Smooth muscle cell (in vitro differentiated cells): Measurements from ENCODE around the gene KIRREL3. TPM values are rescaled to one million over a fixed set of nuclear protein-coding genes. Genes with fewer than 3 reads are reported as not detected.

Experiments
- DNase-seq: peaks from one replicate; lab custom pipeline; 2025; ENCODE audit not compliant: unreplicated experiment; lab: John Stamatoyannopoulos, UW
- H2AFZ ChIP-seq: fragments of 200-600 bp; sonication (generic); 2 replicates; pipeline ENCODE4 v1.6.0; 2016; ENCODE audit warnings: antibody characterized with exemption, low read depth, mild to moderate bottlenecking
- H3F3A ChIP-seq: fragments of 200-600 bp; sonication (generic); 2 replicates; pipeline ENCODE4 v1.6.0; 2017; ENCODE audit warnings: antibody characterized with exemption, low read depth
- H3K27ac ChIP-seq: fragments of 200-600 bp; sonication (generic); 2 replicates; pipeline ENCODE4 v1.5.1; 2016; ENCODE audit warnings: low read depth, mild to moderate bottlenecking
- H3K27me3 ChIP-seq: fragments of 200-600 bp; sonication (generic); 2 replicates; pipeline ENCODE4 v1.6.1; 2016; ENCODE audit warnings: low read depth, mild to moderate bottlenecking
- H3K36me3 ChIP-seq: fragments of 200-600 bp; sonication (generic); 2 replicates; pipeline ENCODE4 v1.5.1; 2016; ENCODE audit warnings: low read depth
- H3K4me1 ChIP-seq: fragments of 200-600 bp; sonication (generic); 2 replicates; pipeline ENCODE4 v1.5.1; 2016; ENCODE audit warnings: low read depth
- H3K4me2 ChIP-seq: fragments of 200-600 bp; sonication (generic); 2 replicates; pipeline ENCODE4 v1.6.0; 2016; ENCODE audit warnings: mild to moderate bottlenecking
- H3K4me3 ChIP-seq: fragments of 200-600 bp; sonication (generic); 2 replicates; pipeline ENCODE4 v1.5.1; 2016; ENCODE audit warnings: mild to moderate bottlenecking
- H3K79me2 ChIP-seq: fragments of 200-600 bp; sonication (generic); 2 replicates; pipeline ENCODE4 v1.6.0; 2016; ENCODE audit warnings: low read depth, mild to moderate bottlenecking
- H3K9ac ChIP-seq: fragments of 200-600 bp; sonication (generic); 2 replicates; pipeline ENCODE4 v1.6.0; 2016; ENCODE audit warnings: low read depth
- H3K9me3 ChIP-seq: fragments of 200-600 bp; sonication (generic); replicated peaks from 2 replicates; pipeline ENCODE4 v1.5.1; 2016; ENCODE audit warnings: low read depth
- H4K20me1 ChIP-seq: fragments of 200-600 bp; sonication (generic); 2 replicates; pipeline ENCODE4 v1.6.0; 2016; ENCODE audit warnings: low read depth
- WGBS: methylation state at CpG from one replicate; pipeline ENCODE4 v1.1.7; 2016; ENCODE audit warnings: low lambda C conversion rate; 5-methylcytosine and 5-hydroxymethylcytosine counted together
- polyA plus RNA-seq: library from polyadenylated mRNA; unstranded; fragments of >200 nt; fragmentation: Nextera tagmentation; extraction: Ambion mirVana; gene quantifications from 2 replicates; pipeline ENCODE4 v1.2.1, GENCODE V29; 2016
- total RNA-seq: library from RNA; depleted of rRNA; stranded (reverse); fragments of >200 nt; gene quantifications from 2 replicates; pipeline ENCODE4 v1.2.3, GENCODE V29; 2014
- TF ChIP-seq, protein P1 (sequence below): fragments of 200-600 bp; sonication (generic); IDR thresholded peaks from 2 replicates; pipeline ENCODE4 v1.5.1; 2017; ENCODE audit warnings: borderline replicate concordance, mild to moderate bottlenecking, antibody characterized with exemption; ENCODE audit not compliant: insufficient read depth, poor library complexity, severe bottlenecking

Gene KIRREL3
- total and polyA plus RNA-seq, 2 experiments from 2014 or later: 1.2 TPM; not detected in 1

DNA sequence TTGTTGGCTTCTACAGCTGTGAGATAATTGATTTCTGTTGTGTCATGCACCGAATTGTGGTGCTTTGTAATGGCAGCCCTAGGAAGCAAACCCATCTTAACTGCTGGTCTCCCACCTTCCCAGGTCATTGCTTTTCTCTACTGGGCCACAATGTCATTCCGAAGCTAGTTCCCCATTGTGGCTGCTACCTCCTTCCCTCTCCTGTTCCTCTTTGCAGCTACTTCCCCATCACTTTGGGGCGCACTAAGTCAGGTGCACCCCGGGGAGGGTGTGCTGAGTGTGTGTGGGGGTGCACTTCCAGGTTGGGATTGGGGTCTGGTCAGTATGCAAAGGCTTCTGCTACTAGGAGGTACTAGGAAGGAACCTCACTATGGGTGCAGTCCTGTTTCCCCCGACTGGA lies 535.8 kb downstream of the KIRREL3 start:
- Histone ChIP-seq H3K27me3 (peaks cover 3% of the 10 kb centered on the region), H2AFZ (no peak overlapping the region), H3K4me2 (no peak overlapping the region), H3K4me3 (no peak overlapping the region), H3K9me3 (no peaks in the 10 kb centered on the region), H3K36me3 (no peaks in the 10 kb centered on the region), H3F3A (no peaks in the 10 kb centered on the region), H3K9ac (no peak overlapping the region), H3K79me2 (no peaks in the 10 kb centered on the region), H3K4me1 (no peaks in the 10 kb centered on the region), H4K20me1 (no peaks in the 10 kb centered on the region), H3K27ac (no peak overlapping the region)
- no peak for DNase-seq
- WGBS: 95% methylated on average over 5 of the region's 5 CpGs
- TF ChIP-seq, protein P1, sequence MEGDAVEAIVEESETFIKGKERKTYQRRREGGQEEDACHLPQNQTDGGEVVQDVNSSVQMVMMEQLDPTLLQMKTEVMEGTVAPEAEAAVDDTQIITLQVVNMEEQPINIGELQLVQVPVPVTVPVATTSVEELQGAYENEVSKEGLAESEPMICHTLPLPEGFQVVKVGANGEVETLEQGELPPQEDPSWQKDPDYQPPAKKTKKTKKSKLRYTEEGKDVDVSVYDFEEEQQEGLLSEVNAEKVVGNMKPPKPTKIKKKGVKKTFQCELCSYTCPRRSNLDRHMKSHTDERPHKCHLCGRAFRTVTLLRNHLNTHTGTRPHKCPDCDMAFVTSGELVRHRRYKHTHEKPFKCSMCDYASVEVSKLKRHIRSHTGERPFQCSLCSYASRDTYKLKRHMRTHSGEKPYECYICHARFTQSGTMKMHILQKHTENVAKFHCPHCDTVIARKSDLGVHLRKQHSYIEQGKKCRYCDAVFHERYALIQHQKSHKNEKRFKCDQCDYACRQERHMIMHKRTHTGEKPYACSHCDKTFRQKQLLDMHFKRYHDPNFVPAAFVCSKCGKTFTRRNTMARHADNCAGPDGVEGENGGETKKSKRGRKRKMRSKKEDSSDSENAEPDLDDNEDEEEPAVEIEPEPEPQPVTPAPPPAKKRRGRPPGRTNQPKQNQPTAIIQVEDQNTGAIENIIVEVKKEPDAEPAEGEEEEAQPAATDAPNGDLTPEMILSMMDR: no peak

DNA sequence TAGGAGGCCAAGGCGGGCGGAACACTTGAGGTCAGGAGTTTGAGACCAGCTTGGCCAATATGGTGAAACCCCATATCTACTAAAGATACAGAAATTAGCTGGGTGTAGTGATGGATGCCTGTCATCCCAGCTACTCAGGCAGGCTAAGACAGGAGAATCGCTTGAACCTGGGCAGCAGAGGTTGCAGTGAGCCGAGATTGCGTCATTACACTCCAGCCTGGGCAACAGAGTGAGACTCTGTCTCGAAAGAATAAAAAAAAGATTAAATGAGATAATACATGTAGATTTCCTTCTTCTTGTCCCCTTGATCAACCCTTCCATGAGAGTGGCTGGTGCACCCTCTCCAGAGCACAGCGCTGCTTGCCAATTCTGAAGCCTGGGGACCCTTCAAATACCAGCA lies 538.1 kb downstream of the KIRREL3 start:
- no peak overlapping the region for H3K27ac ChIP-seq
- H3F3A ChIP-seq: no peaks in the 10 kb centered on the region
- DNase-seq: no peak
- H4K20me1 ChIP-seq: no peaks in the 10 kb centered on the region
- H3K79me2 ChIP-seq: no peaks in the 10 kb centered on the region
- H3K4me1 ChIP-seq: no peaks in the 10 kb centered on the region
- no peak overlapping the region for H3K4me3 ChIP-seq
- no peaks in the 10 kb centered on the region for H3K36me3 ChIP-seq
- H3K4me2 ChIP-seq: no peak overlapping the region
- TF ChIP-seq, protein P1: no peak
- no peaks in the 10 kb centered on the region for H3K9me3 ChIP-seq
- WGBS: 99% methylated on average over 7 of the region's 7 CpGs
- no peak overlapping the region for H3K9ac ChIP-seq
- peaks cover 3% of the 10 kb centered on the region for H3K27me3 ChIP-seq
- no peak overlapping the region for H2AFZ ChIP-seq

DNA sequence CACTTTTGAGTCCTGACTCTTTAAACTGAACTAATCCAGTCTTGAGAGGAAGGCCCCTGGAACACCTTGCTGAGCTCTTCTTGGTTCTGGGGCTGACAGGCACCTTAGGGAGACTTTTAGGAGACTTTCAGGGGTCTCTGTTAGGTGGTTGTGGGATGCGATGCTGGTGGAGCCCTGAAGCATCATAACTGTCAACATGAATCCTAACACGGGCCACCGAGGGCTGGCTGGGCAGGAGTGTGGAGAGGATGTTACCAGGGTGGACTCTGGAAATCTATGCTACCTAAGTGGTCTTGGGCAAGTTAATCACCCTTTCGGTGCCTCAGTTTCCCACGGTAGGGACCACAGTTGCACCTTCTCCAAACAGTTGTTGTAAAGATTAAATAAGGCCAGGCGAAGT lies 538.6 kb downstream of the KIRREL3 start:
- no peak for DNase-seq
- Histone ChIP-seq H3K79me2 (no peaks in the 10 kb centered on the region), H3K4me2 (no peak overlapping the region), H3K9me3 (no peaks in the 10 kb centered on the region), H3K4me3 (no peak overlapping the region), H4K20me1 (no peaks in the 10 kb centered on the region), H3K9ac (no peak overlapping the region), H3F3A (no peaks in the 10 kb centered on the region), H2AFZ (no peak overlapping the region), H3K27me3 (peaks cover 3% of the 10 kb centered on the region), H3K4me1 (no peaks in the 10 kb centered on the region), H3K27ac (no peak overlapping the region), H3K36me3 (no peaks in the 10 kb centered on the region)
- TF ChIP-seq, protein P1: no peak
- WGBS: 96% methylated on average over 6 of the region's 6 CpGs

DNA sequence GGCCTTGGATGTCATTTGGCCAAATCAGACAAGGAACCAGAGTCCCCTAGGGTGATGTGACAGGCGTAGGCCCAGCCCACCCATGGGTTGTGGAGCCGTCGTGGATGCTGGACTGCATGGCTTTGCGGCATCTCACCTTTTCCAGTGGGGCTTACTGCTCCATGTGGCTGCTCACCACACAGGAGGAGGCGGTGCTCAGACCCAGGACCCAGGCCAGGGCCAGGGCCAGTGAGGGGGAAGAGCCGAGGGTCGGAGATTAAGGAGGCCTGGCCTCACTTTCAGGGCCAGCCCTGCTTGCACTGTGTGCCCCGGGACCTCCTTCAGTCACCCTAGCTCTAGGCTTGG lies 539.5 kb downstream of the KIRREL3 start:
- H3K27ac ChIP-seq: no peak overlapping the region
- DNase-seq: no peak

More for the DNA sequence above, 539.5 kb downstream of the KIRREL3 start:
- WGBS: 81% methylated on average over 8 of the region's 8 CpGs
- Histone ChIP-seq H3K79me2 (no peaks in the 10 kb centered on the region), H3K36me3 (no peaks in the 10 kb centered on the region), H2AFZ (no peak overlapping the region), H3K4me3 (no peak overlapping the region), H3K4me2 (no peak overlapping the region), H3K9ac (no peak overlapping the region), H3K9me3 (no peaks in the 10 kb centered on the region), H3K27me3 (peaks cover 3% of the 10 kb centered on the region), H3F3A (no peaks in the 10 kb centered on the region), H4K20me1 (no peaks in the 10 kb centered on the region), H3K4me1 (no peaks in the 10 kb centered on the region)
- TF ChIP-seq, protein P1: no peak
